GM21526 (cell line): ENCODE data around the gene STK4.
"Not testable (repeated sequence)": the region's sequence is repeated elsewhere in the genome, so short reads cannot be mapped to it uniquely, and the experiment has no call there.

Source experiments
- ATAC-seq: cut with Tn5 transposase; IDR thresholded peaks from one replicate; pipeline ENCODE4 v1.9.1; 2021; ENCODE audit warnings: moderate library complexity; ENCODE audit not compliant: unreplicated experiment, low FRiP score

STK4 gene

DNA sequence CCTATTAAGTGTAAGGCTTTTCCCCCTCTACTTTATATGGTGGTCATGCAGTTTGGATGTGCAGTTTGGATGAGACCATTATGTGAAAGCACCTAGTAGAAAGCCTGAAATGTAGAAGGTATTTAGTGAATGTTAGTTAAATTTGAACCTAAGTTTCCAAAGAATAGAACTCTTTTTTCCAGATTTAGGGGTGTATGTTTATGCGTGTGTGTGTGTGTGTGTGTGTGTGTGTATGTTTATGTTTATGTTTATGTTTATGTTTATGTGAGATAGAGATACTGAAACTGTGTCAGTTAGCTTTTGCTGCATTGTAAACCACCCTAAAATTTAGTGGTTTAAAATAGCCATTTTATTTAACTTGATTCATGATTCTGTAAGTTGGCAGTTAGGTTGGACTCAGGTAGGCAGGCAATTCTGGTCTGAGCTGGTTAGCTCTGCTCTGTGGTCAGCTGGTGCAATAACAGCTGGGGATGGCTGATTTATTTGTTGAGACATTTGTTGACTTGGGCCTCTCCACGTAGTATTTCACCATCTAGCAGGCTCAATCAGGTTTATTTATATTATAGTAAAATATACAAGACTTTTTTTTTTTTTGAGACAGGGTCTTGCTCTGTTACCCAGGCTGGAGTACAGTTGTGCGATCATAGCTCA, 54.0 kb downstream of the STK4 start:
- ATAC-seq = no peak

DNA sequence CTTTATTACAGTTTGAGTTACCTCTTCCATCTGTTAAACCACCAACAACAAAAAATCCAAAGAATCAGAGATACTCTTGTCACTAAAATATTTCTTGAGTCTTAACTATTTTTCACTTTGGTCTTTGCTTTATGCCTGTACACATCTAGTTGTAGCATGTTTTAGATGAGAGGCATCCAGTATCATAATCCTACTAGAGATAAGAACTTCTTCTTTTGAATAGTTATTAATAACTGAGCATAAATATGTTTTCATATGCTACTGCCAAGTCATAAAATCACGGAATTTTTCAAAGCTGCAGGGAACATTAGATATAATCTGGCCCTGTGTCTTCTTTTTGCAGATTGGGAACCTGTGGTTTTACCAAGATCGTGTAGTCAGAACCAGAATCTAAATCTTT, 55.3 kb downstream of the STK4 start:
- no peak for ATAC-seq

DNA sequence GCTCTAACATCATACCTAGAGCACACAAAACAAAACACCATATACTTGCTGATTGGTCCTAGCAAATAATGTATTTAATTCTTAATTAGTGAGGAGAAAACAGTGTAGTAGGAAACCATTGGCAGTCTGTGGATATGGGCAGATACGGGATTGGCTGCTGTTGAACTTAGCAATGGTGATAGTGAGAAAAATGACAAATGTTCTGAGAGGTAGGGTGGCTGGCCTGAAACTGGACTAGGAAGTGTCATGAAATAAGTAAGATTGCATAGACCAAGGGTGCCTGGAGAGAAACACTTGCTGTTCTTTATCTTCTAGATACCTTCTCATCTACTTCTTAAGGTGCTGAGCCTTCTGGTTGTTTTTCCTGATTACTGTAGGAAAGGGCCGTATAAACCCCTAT, 56.8 kb downstream of the STK4 start:
- ATAC-seq = not testable (repeated sequence)

DNA sequence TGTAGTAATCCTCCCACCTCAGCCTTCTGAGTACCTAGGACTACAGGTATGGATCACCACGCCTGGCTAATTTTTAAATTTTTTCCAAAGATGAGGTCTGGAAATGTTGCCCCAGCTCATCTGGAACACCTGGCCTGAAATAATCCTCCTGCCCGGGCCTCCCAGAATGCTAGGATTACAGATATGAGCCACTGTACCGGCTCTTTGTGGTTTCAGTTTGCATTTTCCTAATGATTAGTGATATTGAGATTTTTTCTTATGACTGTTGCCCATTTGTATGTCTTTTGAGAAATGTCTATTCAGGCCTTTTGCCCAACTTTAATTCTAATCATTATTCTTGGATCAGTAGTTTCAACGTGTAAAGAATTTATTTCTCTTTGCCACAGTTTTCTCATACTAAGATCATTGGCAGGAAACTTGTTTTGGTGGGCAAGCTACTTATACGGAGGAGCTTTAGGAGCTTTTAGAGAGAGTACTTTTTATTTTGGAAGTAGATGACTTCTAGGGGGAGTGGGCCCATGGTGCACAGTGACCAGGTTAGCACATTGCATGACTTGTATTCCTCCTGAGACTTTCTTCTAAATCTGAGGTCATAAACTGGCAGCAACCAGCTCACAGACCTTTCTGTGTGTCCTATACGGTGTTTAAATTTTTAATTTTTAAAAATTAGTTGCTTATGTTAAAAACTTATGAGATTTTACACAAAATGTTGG, 62.3 kb downstream of the STK4 start:
- ATAC-seq = no peak

DNA sequence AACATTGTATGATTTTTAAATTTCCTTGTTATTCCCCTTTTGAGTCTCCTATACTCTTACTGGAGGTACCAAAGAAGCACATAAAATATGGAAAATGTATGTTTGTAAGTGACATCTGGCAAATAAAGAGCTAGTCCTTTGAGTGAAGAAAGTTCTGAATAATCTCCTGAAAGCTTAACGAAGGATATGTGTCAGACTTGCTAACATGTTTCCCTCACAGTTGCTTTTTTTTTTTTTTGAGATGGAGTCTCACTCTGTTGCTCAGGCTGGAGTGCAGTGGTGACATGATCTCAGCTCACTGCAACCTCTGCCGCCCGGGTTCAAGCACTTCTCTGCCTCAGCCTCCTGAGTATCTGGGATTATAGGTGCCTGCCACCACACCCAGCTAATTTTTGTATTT, 63.6 kb downstream of the STK4 start:
- ATAC-seq = no peak

DNA sequence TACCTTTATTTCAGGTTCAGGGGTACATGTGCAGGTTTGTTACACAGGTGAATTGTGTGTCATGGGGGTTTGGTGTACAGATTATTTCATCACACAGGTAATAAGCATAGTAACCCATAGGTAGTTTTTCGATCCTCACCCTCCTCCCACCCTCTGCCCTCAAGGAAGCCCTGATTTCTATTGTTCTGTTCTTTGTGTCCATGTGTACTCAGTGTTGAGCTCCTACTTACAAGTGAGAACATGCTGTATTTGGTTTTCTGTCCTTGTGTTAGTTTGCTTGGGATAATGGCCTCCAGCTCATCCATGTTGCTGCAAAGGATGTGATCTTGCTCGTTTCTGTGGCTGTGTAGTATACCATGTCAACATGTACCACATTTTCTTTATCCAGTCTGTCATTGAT, 66.0 kb downstream of the STK4 start:
- ATAC-seq = no peak

DNA sequence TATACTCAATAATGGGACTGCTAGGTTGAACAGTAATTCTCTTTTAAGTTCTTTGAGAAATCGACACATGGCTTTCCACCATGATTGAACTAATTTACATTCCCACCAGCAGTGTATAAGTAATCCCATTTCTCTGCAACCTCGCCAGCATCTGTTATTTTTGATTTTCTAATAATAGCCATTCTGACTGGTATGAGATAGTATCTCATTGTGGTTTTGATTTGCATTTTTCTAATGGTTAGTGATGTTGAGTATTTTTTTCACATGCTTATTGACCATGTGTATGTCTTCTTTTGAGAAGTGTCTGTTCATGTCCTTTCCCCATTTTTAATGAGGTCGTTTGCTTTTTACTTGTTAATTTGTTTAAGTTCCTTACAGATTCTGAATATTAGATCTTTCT, 66.5 kb downstream of the STK4 start:
- no peak for ATAC-seq

DNA sequence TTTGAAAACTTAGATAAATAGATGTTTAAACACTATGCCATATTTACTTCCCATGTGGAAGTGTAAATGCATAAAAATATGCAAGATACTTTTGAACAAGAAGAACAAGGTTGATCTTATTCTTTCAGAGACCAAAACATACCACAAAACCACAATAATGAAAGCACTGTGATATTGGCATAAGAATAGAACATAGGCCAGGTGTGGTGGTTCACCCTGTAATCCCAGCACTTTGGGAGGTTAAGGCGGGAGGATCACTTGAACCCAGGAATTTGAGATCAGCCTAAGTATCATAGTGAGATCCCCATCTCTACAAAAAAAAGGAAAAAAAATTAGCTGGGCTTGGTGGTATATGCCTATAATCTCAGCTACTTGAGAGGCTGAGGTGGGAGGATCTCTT, 68.1 kb downstream of the STK4 start:
- no peak for ATAC-seq

DNA sequence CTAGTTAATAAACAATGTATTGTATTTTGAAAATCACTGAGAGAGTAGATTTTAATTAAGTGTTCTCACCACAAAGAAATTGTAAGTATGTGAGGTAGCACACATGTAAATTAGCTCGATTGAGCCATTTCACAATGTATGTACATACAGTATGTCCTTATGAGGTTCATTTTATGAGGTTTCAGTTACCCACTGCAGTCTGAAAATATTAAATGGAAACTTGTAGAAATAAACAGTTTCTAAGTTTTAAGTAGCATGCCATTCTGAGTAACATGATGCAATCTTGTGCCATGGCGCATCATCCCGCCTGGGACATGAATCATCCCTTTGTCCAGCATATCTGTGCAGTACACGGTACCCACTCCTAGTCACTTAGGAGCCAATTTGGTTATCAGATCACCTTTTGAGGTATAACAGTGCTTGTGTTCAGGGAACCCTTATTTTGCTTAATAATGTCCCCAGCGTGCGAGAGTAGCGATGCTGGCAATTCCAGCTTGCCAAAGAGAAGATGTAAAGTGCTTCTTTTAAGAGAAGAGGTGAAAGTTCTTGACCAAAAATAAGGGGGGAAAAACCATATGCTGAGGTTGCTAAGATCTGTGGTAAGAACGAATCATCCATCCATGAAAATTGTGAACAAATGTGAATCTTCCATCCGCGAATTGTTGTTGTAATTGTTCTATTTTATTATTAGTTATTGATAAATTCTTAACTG, 69.9 kb downstream of the STK4 start:
- ATAC-seq = no peak

DNA sequence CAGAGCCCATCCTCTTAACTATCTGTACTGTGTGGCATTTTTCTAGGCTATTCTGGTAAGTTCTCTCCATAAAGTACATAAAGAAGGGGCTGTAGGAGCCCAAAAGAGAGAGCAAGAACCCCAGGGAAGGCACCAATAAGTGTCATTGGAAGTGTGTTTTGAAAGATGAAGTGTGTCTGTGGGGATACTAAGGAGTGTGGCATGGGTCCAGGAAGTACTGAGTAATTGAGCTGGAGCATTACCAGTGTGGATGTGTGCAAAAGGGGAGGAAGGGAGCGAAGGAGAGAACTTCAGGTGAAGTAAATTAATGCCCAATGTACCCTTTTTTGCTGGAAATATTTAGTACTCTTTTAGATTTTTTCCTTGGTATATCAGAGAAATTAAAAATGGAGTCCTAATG, 70.7 kb downstream of the STK4 start:
- ATAC-seq = no peak

DNA sequence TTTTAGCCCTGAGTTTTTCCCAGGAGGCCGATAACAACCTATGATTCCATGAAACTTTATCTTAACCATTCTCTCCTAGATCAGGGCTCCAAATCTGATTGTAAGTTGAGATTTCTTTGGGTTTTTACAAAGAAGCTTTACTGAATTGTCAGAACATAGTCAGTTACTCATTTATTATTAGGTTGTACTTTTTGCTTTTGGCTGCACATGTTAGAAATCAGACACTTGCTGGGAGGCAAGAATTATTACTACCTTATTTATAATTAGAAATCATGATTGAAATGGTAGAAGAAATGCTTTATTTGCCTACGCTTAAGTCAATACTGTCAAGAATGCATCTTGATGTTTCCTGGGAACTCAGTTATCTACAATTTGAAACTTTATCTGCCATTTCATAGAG, 71.3 kb downstream of the STK4 start:
- ATAC-seq = no peak

DNA sequence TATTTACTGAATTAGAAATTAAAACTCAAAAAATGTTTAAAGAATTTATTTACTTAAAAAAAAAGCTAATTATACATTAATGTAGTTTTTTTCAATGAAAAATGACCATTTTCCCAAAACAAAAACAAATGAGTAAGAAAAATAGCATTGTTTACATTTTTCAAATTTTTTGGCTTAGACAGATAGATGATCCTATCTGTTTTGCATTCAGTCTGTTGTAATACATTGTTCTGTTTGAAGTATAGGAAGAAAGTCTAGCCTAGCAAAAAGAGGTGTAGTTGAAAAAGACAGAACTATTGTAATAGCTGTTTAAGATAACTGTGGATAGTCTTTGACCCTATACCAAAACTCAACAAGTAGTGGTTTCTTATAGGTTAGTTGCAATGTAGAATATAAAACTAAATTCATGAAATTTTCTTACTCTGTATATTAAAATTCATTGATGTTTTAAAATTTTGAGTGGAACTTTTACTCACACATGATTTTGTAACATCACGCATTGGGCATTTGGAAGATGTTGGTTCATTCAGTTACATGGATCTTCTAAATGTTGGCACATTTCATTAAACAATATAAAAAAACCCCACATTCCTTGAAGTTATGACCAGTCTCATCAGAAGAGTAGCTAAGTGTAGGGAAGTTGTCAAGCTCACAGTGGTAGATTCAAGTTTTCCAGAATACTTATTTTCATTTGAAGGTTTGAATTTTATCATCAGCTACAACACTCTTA, 72.6 kb downstream of the STK4 start:
- ATAC-seq = no peak

DNA sequence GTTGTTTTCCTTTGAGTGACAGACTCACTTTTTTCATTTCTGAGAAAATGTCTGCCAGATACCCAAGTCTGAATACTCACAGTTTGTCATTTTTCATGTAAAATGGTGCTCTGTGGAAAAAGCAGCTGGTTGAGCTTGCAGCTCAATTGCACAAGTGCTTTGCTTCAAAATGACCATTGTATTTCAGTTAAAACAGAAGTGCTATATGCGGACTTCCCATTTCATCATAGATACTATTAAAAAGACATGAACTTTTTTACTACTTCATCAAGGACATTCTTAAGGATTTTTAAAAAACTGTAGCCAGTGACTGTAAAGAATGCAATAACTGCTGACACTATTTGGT, 73.1 kb downstream of the STK4 start:
- no peak for ATAC-seq

DNA sequence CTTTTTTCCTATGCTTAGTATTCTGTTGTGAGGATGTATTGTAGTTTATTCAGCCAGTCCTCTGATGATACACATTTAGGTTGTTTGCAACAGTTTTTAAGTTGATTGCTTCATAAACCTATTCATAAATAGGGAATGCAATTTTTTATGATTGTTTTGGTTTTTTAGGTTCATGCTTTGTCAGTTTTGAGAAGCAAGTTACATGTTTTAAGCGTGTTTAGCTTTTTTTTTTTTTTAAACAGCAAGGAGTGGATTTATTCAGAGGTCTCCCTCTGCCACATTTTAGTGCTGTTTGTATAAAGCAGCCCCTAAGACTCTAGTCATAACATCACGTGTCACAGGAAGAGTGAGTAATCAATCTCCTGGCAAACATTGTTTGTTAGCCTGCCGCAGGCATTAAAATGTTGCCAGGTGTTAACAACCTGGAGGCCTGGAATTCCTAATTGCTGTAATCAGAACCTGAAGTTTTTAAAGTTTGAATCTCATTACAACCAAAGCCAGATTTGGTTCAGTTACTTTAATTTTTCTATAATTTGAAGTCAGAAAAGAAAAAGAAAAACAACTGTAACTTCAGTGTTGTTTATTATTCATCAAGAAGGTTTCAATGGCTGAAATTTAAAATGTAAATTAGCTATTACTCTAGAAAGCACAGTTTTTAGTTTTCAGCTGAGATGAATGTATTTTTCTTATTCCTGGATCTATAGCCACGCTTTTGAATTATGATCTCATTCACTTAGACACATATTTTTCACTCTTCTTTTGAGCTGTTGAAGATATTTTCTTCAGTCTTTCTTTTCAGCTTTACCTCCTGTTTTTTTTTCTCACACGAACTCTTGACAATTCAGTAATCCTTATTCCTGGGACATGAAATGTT, 75.4 kb downstream of the STK4 start:
- ATAC-seq = no peak

DNA sequence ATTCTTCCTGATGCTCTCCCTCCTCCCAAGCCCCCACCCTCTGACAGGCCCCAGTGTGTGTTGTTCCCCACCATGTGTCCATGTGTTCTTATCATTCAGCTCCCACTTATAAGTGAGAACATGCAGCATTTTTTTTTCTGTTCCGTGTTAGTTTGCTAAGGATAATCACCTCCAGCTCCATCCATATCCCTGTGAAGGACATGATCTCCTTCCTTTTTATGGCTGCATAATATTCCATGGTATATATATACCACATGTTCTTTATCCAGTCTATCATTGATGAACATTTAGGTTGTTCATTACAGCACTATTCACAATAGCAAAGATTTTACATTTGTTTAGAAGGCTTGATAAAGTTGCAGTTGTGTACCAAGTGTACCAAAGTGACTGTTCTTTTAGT, 76.7 kb downstream of the STK4 start:
- ATAC-seq = no peak

DNA sequence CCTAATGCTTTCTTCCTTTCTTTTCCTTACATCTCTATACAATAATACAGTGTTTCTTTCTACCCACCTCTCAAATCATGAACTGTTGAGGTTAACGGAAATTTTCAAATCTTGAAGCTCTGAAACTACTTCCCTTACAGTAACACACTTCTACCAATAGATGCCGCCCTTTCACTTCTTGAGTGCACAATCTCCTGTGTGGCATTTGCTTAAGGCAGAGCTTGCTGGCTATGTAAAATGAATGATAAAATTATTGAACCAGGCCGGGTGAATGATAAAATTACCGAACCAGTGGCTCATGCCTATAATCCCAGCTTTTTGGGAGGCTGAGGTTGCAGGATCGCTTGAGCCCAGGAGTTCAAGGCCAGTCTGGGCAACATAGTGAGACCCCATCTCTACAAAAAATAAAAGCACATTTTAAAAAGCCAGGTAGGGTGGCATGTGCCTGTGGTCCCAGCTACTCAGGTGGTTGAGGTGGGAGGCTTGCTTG, 77.8 kb downstream of the STK4 start:
- ATAC-seq = no peak

DNA sequence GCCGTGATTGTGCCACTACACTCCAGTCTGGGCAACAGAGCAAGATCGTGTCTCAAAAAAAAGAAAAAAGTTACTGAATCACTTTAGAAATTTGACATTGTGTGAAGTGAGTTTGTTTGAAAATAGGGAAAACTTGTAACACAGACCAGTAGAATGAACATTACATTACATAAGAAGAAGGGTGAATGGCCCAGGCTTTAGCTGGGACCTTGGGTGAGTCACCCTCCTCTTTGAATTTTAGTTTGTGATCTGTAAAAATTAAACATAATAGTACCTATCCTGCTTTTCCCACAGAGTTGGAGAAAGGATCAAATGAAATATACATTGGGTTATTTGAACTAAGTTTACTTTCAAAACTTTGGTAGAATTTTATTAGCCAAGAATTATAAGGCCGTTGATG, 78.3 kb downstream of the STK4 start:
- ATAC-seq = no peak

DNA sequence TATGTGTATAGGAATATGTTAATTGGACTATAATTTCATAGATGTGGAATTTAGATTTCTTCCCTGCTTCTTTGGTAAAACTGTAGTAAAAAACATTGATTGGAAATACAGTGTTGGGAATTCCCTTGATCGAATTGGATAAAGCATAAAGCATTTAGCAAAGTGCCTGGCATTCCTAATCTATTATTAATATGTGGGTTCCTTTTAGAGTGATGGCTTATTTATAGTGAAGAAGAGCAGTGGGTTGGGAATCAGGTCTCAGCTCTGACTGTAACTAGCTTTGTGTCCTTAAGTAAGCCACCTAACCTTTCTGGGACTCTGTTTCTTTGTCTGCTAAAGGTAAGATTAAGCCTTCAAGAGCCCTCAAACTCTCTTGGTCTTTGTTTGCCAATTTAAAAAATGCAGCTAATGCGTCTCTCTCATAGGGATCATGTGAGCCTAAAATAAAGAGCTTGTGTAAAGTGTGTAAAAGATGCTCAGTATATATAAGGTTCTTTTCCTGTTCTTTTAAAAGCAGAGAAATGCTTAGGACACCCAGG, 81.3 kb downstream of the STK4 start:
- ATAC-seq = no peak

DNA sequence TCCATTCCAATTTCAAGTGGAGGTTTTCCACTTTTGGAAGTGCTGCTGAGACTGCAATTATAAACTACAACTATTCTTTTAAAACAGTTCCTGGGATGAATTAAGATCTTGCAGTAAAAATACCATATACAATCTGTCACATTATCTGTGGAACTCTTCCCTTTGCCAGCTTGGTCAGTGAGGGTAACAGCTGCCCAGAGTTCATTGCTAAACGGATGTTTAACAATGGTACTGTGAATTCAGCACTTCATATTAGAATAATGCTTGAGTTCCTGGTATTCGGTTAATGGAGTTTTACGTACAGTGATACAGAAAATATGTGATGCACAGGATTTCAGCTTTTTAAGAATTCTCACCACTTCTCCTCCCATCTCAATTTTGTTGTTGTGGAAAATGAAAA, 83.1 kb downstream of the STK4 start:
- ATAC-seq = no peak

DNA sequence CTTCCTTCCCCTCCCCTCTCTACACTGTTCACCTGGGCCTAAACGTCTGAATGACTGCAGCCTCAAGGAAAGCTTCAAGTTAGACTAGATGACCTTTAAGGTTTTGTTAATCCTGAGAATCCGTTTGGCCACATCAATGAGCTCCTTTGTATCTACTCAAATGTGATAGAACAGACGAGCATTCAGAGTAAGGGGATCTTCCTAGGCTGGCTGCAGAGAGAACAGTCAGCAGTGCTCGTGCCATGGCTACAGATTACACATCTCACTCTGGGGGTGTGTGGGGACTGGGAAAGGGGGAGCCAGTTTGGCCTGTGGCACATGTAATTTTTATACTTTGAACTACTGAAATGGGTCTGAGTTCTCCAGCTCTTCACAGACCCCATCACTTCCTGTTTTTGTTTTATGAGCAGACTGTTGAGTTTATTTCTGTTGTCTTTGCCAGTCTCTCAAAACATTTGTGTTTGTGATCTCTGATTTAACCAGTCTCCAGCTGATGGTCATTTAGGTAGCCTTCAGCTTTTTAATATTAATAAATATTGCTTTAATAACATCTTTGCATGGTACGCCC, 83.7 kb downstream of the STK4 start:
- no peak for ATAC-seq
